ACC112 (cell line): ENCODE measurements around the gene HAPSTR1.

Experiments
- H2AFZ ChIP-seq: fragments of 200-600 bp; sonication (generic); one replicate; pipeline ENCODE4 v1.6.0; 2017; ENCODE audit warnings: antibody characterized with exemption, low read length; ENCODE audit not compliant: unreplicated experiment
- H3K27ac ChIP-seq: fragments of 200-600 bp; sonication (generic); 2 replicates; pipeline ENCODE4 v1.5.1; 2014; ENCODE audit warnings: low read depth, mild to moderate bottlenecking, antibody characterized with exemption, low read length, moderate library complexity
- H3K27me3 ChIP-seq: fragments of 200-600 bp; sonication (generic); 2 replicates; pipeline ENCODE4 v1.6.1; 2014; ENCODE audit warnings: mild to moderate bottlenecking, antibody characterized with exemption, low read length, moderate library complexity, mixed read lengths; ENCODE audit not compliant: insufficient read depth
- H3K36me3 ChIP-seq: fragments of 200-600 bp; sonication (generic); 2 replicates; pipeline ENCODE4 v1.6.1; 2016; ENCODE audit warnings: mild to moderate bottlenecking, antibody characterized with exemption, low read length, moderate library complexity, mixed read lengths; ENCODE audit not compliant: insufficient read depth
- H3K4me1 ChIP-seq: fragments of 200-600 bp; sonication (generic); one replicate; pipeline ENCODE4 v1.6.1; 2016; ENCODE audit warnings: low read length, mixed read lengths; ENCODE audit not compliant: insufficient read depth, unreplicated experiment, control insufficient read depth
- H3K4me3 ChIP-seq: fragments of 200-600 bp; sonication (generic); 2 replicates; pipeline ENCODE4 v1.5.1; 2014; ENCODE audit warnings: mild to moderate bottlenecking, low read depth, low read length
- H3K79me2 ChIP-seq: fragments of 200-600 bp; sonication (generic); one replicate; pipeline ENCODE4 v1.6.0; 2016; ENCODE audit warnings: low read length; ENCODE audit not compliant: control insufficient read depth, unreplicated experiment, insufficient read depth

Gene HAPSTR1

GRCh38 chr16:9122969-9123368, 31.5 kb downstream of the HAPSTR1 start:
- H3K27ac ChIP-seq: no peak overlapping the region; the same call in 1 of the 2 replicates
- H3K27me3 ChIP-seq: no peaks in the 10 kb centered on the region
- H2AFZ ChIP-seq: no peak overlapping the region
- H3K79me2 ChIP-seq: peaks cover 25% of the 10 kb centered on the region
- H3K4me1 ChIP-seq: peaks cover 50% of the 10 kb centered on the region
- peaks cover 13% of the 10 kb centered on the region for H3K36me3 ChIP-seq
- H3K4me3 ChIP-seq: no peak overlapping the region

- Histone ChIP-seq H3K4me3 (no peak overlapping the region), H3K79me2 (peaks cover 22% of the 10 kb centered on the region), H2AFZ (no peak overlapping the region), H3K4me1 (peaks cover 51% of the 10 kb centered on the region), H3K27me3 (no peaks in the 10 kb centered on the region), H3K27ac (peak overlapping the region; percentile 9; the same call in 1 of the 2 replicates), H3K36me3 (peaks cover 10% of the 10 kb centered on the region)
These were observed 32.0 kb downstream of the HAPSTR1 start for GRCh38 chr16:9123401-9123800.

- peaks cover 5% of the 10 kb centered on the region for H3K36me3 ChIP-seq
- no peak overlapping the region for H3K4me3 ChIP-seq
- peak overlapping the region; percentile 9; the same call in 1 of the 2 replicates for H3K27ac ChIP-seq
- H3K79me2 ChIP-seq: peaks cover 17% of the 10 kb centered on the region
- no peaks in the 10 kb centered on the region for H3K27me3 ChIP-seq
- H2AFZ ChIP-seq: no peak overlapping the region
- H3K4me1 ChIP-seq: peaks cover 48% of the 10 kb centered on the region
These were observed 32.4 kb downstream of the HAPSTR1 start for GRCh38 chr16:9123871-9124270.

- peaks cover 12% of the 10 kb centered on the region for H3K79me2 ChIP-seq
- no peaks in the 10 kb centered on the region for H3K27me3 ChIP-seq
- H3K27ac ChIP-seq: no peak overlapping the region
- no peaks in the 10 kb centered on the region; the same call in 1 of the 2 replicates for H3K36me3 ChIP-seq
- H3K4me1 ChIP-seq: peaks cover 42% of the 10 kb centered on the region
- no peak overlapping the region for H3K4me3 ChIP-seq
- no peak overlapping the region for H2AFZ ChIP-seq
These were observed 33.0 kb downstream of the HAPSTR1 start for GRCh38 chr16:9124444-9124843.

GRCh38 chr16:9124908-9125584, 33.6 kb downstream of the HAPSTR1 start:
- H3K36me3 ChIP-seq: no peaks in the 10 kb centered on the region; the same call in 1 of the 2 replicates
- peak overlapping the region; percentile 89; the same call in 1 of the 2 replicates for H3K27ac ChIP-seq
- no peaks in the 10 kb centered on the region for H3K27me3 ChIP-seq
- no peak overlapping the region for H3K4me3 ChIP-seq
- no peak overlapping the region for H2AFZ ChIP-seq
- H3K4me1 ChIP-seq: peaks cover 39% of the 10 kb centered on the region
- peaks cover 11% of the 10 kb centered on the region for H3K79me2 ChIP-seq

GRCh38 chr16:9125658-9126505, 34.4 kb downstream of the HAPSTR1 start:
- Histone ChIP-seq H3K27me3 (no peaks in the 10 kb centered on the region), H3K4me3 (no peak overlapping the region), H2AFZ (no peak overlapping the region), H3K4me1 (peaks cover 39% of the 10 kb centered on the region), H3K27ac (peak overlapping the region; percentile 89; the same call in 1 of the 2 replicates), H3K79me2 (peaks cover 8% of the 10 kb centered on the region), H3K36me3 (no peaks in the 10 kb centered on the region; the same call in 1 of the 2 replicates)

GRCh38 chr16:9126609-9127008, 35.2 kb downstream of the HAPSTR1 start:
- Histone ChIP-seq H3K36me3 (no peaks in the 10 kb centered on the region; the same call in 1 of the 2 replicates), H3K4me1 (peaks cover 39% of the 10 kb centered on the region), H3K27me3 (no peaks in the 10 kb centered on the region), H3K79me2 (peaks cover 6% of the 10 kb centered on the region), H3K4me3 (no peak overlapping the region), H3K27ac (peak overlapping the region; percentile 89), H2AFZ (no peak overlapping the region)

GRCh38 chr16:9128346-9129342, 37.2 kb downstream of the HAPSTR1 start:
- Histone ChIP-seq H3K4me3 (no peak overlapping the region), H3K36me3 (no peaks in the 10 kb centered on the region; the same call in 1 of the 2 replicates), H3K27ac (peak overlapping the region; percentile 89), H3K4me1 (peaks cover 32% of the 10 kb centered on the region), H3K27me3 (no peaks in the 10 kb centered on the region), H3K79me2 (no peaks in the 10 kb centered on the region), H2AFZ (no peak overlapping the region)

GRCh38 chr16:9134306-9134705, 42.9 kb downstream of the HAPSTR1 start:
- no peaks in the 10 kb centered on the region for H3K36me3 ChIP-seq
- no peak overlapping the region for H3K27ac ChIP-seq
- no peaks in the 10 kb centered on the region for H3K79me2 ChIP-seq
- H3K4me3 ChIP-seq: no peak overlapping the region
- peaks cover 3% of the 10 kb centered on the region for H3K4me1 ChIP-seq
- H2AFZ ChIP-seq: no peak overlapping the region
- 0 out of 2 replicates have a peak, but pooled peaks cover 4% of the 10 kb centered on the region for H3K27me3 ChIP-seq

GRCh38 chr16:9134739-9135138, 43.3 kb downstream of the HAPSTR1 start:
- Histone ChIP-seq H3K27ac (no peak overlapping the region), H3K4me3 (no peak overlapping the region), H3K27me3 (0 out of 2 replicates have a peak, but pooled peaks cover 4% of the 10 kb centered on the region), H3K36me3 (no peaks in the 10 kb centered on the region), H3K79me2 (no peaks in the 10 kb centered on the region), H2AFZ (no peak overlapping the region), H3K4me1 (peaks cover 3% of the 10 kb centered on the region)
